GM21619 (cell line): ENCODE measurements around the gene ITPR2.

Experiments
- ATAC-seq: cut with Tn5 transposase; IDR thresholded peaks from one replicate; pipeline ENCODE4 v1.9.1; 2021; ENCODE audit not compliant: unreplicated experiment

The ITPR2 gene

GRCh38 chr12:26735249-26735639 is 97.8 kb downstream of the ITPR2 start:
- ATAC-seq: no peak

- no peak for ATAC-seq
Observed at GRCh38 chr12:26734510-26735248, 98.3 kb downstream of the ITPR2 start.

- peak; percentile 54 for ATAC-seq
Observed at GRCh38 chr12:26732005-26732908, 100.7 kb downstream of the ITPR2 start.

DNA sequence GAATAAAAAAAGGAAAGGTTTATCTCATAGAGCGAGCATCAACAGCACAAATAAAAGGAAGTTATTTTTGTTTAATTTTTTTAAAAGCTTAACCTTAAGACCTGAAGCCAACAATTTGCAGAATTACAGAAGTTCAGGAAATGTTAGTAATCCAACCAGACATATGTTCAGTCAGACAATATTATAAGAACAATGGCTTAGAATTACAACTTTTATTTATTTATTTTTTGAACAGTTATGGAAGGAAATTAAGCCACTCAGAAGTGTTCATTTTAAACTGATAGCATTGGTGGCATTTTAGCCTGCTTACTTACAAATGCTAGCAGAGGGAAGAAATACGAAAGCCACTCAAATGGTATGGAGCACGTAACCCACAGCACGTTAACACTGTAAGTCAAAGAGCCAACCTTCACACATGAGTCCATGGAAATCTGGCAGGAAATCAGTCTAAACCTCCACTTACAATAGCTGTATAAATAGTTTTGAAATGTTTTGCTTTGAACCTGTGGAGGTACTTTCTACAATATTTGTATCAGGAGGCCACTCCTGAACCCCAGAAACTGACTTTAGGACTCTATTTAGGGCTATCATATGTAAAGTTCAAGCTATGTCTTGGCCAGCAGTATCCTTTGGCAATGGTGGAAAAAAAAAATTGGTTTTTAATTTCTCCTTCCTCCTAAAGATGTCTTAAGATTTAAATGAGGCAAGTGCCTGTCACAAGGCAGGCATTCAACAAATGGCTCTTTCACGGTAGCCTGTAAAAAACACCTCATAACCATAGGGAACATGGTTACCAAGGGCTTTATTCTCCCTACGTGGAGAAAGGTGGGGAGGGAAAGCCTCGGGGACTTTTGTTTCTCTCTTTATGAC is 102.3 kb downstream of the ITPR2 start:
- no peak for ATAC-seq

DNA sequence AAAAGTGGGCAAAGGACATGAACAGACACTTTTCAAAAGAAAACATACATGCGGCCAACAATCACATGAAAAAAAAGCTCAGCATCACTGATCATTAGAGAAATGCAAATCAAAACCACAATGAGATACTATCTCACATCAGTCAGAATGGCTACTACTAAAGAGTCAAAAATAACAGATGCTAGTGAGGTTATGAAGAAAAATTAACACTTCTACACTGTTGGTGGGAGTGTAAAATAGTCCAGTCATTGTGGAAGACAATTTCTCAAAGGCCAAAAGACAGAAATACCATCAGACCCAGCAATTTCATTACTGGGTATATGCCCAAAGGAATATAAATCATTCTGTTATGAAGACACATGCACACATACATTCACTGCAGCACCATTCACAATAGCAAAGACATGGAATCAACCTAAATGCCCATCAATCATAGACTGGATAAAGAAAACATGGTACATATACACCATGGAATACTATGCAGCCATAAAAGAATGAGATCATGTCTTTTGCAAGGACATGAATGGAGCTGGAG is 103.8 kb downstream of the ITPR2 start:
- ATAC-seq: peak; percentile 47

- peak; percentile 43 for ATAC-seq
Observed at GRCh38 chr12:26728205-26729050, 104.6 kb downstream of the ITPR2 start.

- no peak for ATAC-seq
Observed at GRCh38 chr12:26727482-26728204, 105.4 kb downstream of the ITPR2 start.

GRCh38 chr12:26726956-26727355 is 106.0 kb downstream of the ITPR2 start:
- no peak for ATAC-seq

- ATAC-seq: no peak
Observed at GRCh38 chr12:26725276-26725916, 107.6 kb downstream of the ITPR2 start.

DNA sequence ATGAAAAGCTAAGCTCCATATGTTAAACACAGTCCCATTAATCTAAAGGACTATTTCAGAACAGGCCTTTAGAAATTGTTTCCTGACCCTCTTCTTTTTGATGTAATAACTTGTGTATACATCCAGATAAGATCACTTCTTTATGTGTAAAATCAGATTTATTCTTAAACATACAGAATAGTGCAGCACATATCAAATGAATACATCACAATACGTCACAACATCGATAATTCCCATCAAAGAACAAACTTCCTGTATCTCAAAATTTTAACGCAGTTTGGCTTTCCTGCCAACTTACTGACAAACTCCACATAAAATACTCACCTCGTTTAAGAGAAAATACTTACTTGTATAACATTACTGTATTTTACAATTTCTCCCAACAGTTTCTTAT is 108.7 kb downstream of the ITPR2 start:
- no peak for ATAC-seq

DNA sequence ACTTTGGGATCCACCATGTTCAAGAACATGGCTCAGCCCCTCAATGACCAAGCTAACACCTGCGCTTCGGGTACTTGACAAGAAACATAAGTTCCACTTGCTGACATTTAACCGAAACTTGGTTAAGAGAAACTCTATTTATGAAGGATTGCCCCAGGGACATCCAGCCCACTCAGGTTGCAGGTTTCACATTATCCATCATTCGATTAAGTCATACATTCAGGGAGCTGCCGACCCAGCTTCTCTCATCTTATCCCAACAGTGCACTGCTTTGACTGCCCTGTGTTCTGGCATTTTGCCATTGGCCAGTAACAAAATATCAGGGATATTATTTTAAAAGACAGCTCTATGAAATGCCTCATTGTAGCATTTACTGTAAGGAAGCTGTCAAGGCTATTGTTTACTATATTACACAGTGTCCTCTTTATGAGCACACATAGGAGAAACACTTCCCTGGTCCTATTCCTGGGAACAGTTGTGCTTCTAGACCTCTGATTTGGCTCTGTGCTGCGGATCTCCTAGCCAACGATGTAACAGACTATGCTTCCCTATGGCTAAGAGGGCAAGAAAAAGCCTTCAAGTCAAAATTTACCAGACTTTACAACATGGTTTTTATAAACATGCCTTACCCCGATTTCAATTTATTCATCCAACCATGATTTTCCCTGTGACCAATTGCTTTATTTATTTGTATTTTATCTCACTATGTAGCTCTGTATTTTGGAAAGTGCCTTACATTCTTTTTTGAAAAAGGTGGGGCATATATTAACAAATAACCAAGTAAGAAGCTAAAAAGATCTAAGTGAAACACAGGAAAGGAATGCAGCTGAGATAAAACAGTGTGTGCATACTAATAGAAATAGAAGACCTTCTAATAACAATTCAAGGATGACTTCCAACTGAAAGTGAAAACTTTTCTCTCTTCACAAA is 109.3 kb downstream of the ITPR2 start:
- ATAC-seq: no peak

DNA sequence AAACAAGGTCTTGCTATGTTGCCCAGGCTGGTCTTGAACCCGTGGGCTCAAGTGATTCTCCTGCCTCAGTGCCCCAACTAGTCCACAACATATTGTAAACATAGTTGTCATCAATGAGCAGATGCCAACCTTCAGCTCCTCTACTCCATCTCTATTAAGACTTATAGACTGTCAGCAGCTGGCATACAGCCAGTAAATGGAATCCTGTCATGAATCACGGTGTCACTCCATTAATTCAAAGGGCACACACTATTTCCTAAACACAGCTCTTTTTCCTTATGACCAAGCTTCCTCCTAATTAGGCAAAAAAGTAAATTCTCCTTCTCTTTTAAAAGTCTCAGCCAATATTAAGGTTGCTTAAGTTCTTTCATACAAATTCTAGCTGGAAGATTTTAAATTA is 111.2 kb downstream of the ITPR2 start:
- no peak for ATAC-seq

DNA sequence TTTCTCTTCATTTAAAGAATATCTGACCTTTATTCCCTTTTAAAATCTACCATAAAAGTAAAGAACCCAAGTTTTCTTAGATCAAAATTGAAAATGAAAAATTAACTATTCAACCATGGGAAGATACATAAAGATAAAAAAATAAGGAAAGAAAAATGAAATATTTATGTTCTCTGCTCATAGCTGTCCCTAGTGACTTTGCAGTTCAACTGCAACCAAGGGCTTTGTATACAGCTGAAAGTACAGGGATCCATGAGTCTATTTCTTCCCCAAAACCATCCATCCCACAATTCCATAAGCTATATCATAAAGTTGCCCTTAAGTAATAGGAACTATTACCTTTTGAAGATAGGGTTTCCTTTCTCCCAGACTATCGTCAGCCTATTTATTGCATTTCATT is 113.1 kb downstream of the ITPR2 start:
- ATAC-seq: no peak

DNA sequence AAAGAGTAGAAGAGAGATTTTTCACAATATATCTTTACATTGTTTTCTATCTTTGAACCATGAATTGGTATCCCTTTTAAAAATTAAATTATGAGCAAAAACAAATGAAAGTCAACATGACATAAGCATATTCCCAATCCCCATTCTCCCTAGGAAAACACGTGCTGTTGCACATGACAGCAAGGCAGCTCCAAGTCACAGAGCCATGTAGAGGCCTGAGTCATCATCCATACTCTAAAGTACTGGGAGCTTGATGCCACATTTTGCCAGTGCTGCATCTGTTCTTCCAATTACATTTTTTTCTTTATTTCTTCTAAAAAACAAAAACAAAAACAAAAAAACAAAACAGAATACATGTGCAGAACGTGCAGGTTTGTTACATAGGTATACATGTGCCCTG is 115.2 kb downstream of the ITPR2 start:
- ATAC-seq: no peak

DNA sequence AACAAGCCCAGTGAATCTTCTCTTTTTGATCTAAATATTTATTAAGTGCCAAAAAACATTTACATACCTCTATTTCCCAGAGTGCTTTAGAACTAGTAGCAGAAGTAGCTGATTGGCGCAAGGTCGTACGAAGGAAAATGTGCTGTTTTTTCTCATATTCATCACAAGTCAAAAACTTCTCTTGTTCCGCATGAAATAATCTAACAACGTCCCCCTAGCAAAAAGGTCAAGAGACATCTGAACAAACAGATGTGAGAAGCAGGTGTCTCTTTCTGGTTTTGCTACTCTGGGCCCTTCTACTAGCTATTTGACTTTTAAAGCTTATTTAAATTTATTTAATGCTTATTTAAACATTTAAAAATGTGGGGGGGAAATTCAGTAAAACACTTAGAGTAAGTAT is 117.8 kb downstream of the ITPR2 start:
- no peak for ATAC-seq

- ATAC-seq: peak; percentile 76
Observed at GRCh38 chr12:26713885-26714383, 119.1 kb downstream of the ITPR2 start.

- ATAC-seq: no peak
Observed at GRCh38 chr12:26712892-26713291, 120.1 kb downstream of the ITPR2 start.

GRCh38 chr12:26711569-26711968 is 121.4 kb downstream of the ITPR2 start:
- ATAC-seq: no peak
